A549 (cell line): ENCODE results near the gene LRRIQ1. TPM values are rescaled to one million over a fixed set of nuclear protein-coding genes. Genes with fewer than 3 reads are reported as not detected.
A peak's percentile ranks its signal among the peaks of the same experiment; 100 is the strongest.

Experiments used
- ATAC-seq, 2 experiments: fragments of 200-7000 bp in 1 of 2; fragments of >200 bp in 1 of 2; cut with Nextera tagmentation in 1 of 2; cut with Tn5 transposase in 1 of 2; 3 replicates each; pipeline versions ENCODE4 v1.8.0 to v1.9.1; 2018 to 2020; ENCODE audit warnings: mild to moderate bottlenecking in 1 of 2, moderate library complexity in 1 of 2
- CTCF ChIA-PET: fragments of 300-600 bp; sonication (Branson Sonifier 250); formaldehyde crosslinking; extraction: SDS; loops from one replicate; lab custom pipeline; 2021; ENCODE audit warnings: antibody characterized with exemption, inconsistent platforms; lab: Yijun Ruan, JAX
- POLR2A ChIA-PET: fragments of 350-600 bp; formaldehyde crosslinking; extraction: SDS; loops from one replicate; lab custom pipeline; 2021; ENCODE audit warnings: antibody characterized with exemption, inconsistent platforms; lab: Yijun Ruan, JAX
- DNase-seq, 2 experiments: peaks; one replicate each; pipeline versions ENCODE4 v3.0.0 to v3.0.0-alpha.2; 2011 to 2016; ENCODE audit warnings: low read depth in 1 of 2, low spot score in 1 of 2
- FAIRE-seq: peaks from 2 replicates; lab custom pipeline; 2011; peaks lifted over from hg19 to GRCh38; lab: Jason Lieb, UNC
- H3K27ac ChIP-seq, 2 experiments: fragments of >200 bp; sonication (Bioruptor Twin); formaldehyde crosslinking; 3 replicates each; pipeline ENCODE4 v1.5.1; 2016 to 2017
- H3K4me1 ChIP-seq: fragments of >200 bp; sonication (Bioruptor Twin); formaldehyde crosslinking; 3 replicates; pipeline ENCODE4 v1.6.1; 2016
- H3K4me2 ChIP-seq: fragments of >200 bp; sonication (Bioruptor Twin); formaldehyde crosslinking; 3 replicates; pipeline ENCODE4 v1.6.1; 2016
- H3K4me3 ChIP-seq: fragments of >200 bp; sonication (Bioruptor Twin); formaldehyde crosslinking; 3 replicates; pipeline ENCODE4 v1.5.1; 2016
- H3K9me3 ChIP-seq: fragments of >200 bp; sonication (Bioruptor Twin); formaldehyde crosslinking; 3 replicates; pipeline ENCODE4 v1.6.1; 2016
- E2F6 ChIP-seq: IDR thresholded peaks from 2 replicates; pipeline ENCODE4 v1.6.1; 2012; ENCODE audit warnings: low read depth, borderline replicate concordance
- EHMT2 ChIP-seq: fragments of 200-600 bp; sonication (generic); IDR thresholded peaks from 2 replicates; pipeline ENCODE4 v1.6.1; 2016; ENCODE audit warnings: antibody characterized with exemption, low read depth, mild to moderate bottlenecking, moderate library complexity
- GATA3 ChIP-seq: IDR thresholded peaks from 2 replicates; pipeline ENCODE4 v1.6.1; 2012; ENCODE audit warnings: borderline replicate concordance
- HES2 ChIP-seq: fragments of >200 bp; sonication (Bioruptor Twin); formaldehyde crosslinking; IDR thresholded peaks from 2 replicates; pipeline ENCODE4 v1.6.1; 2016
- HOXB13 ChIP-seq: fragments of 250-450 bp; sonication (Bioruptor Pico); IDR thresholded peaks from 2 replicates; pipeline ENCODE4 v1.5.0; 2020; ENCODE audit warnings: low read depth, mild to moderate bottlenecking, moderate library complexity
- KDM1A ChIP-seq: fragments of 200-600 bp; sonication (generic); IDR thresholded peaks from 2 replicates; pipeline ENCODE4 v1.6.1; 2016; ENCODE audit warnings: low read depth, mild to moderate bottlenecking
- KDM5A ChIP-seq: fragments of 200-600 bp; sonication (generic); IDR thresholded peaks from 2 replicates; pipeline ENCODE4 v1.6.1; 2016; ENCODE audit warnings: antibody characterized with exemption, mild to moderate bottlenecking
- MAFK ChIP-seq: fragments of 450-650 bp; IDR thresholded peaks from 2 replicates; pipeline ENCODE4 v1.6.1; 2014; ENCODE audit not compliant: partially characterized antibody
- MAX ChIP-seq: IDR thresholded peaks from 2 replicates; pipeline ENCODE4 v1.6.1; 2012
- MAZ ChIP-seq: fragments of 150-350 bp; IDR thresholded peaks from 2 replicates; pipeline ENCODE4 v1.6.1; 2014; ENCODE audit warnings: antibody characterized with exemption, low read depth, low read length, borderline replicate concordance
- NR3C1 ChIP-seq: fragments of >200 bp; sonication (Bioruptor Twin); formaldehyde crosslinking; IDR thresholded peaks from 3 replicates; pipeline ENCODE4 v1.6.1; 2017
- POLR2AphosphoS2 ChIP-seq: conservative IDR thresholded peaks from 2 replicates; pipeline ENCODE4 v1.6.1; 2012; ENCODE audit warnings: low read length, improper control_type of control experiment, inconsistent platforms
- RAD21 ChIP-seq, 2 experiments: fragments of >200 bp in 1 of 2; sonication (Bioruptor Twin) in 1 of 2; formaldehyde crosslinking in 1 of 2; IDR thresholded peaks in 1 of 2; conservative IDR thresholded peaks in 1 of 2; 2 replicates in 1 of 2; 3 replicates in 1 of 2; pipeline ENCODE4 v1.6.1; 2012 to 2018; ENCODE audit warnings: inconsistent platforms in 1 of 2
- RCOR1 ChIP-seq: fragments of 150-350 bp; IDR thresholded peaks from 2 replicates; pipeline ENCODE4 v1.6.1; 2014; ENCODE audit warnings: antibody characterized with exemption, low read length, low read depth
- RFX5 ChIP-seq: fragments of 450-650 bp; IDR thresholded peaks from 2 replicates; pipeline ENCODE4 v1.7.1; 2014; ENCODE audit warnings: antibody characterized with exemption, mild to moderate bottlenecking, moderate library complexity
- RNF2 ChIP-seq: fragments of 200-600 bp; sonication (generic); IDR thresholded peaks from 2 replicates; pipeline ENCODE4 v1.6.1; 2016; ENCODE audit warnings: low read depth, mild to moderate bottlenecking, antibody characterized with exemption, moderate library complexity, borderline replicate concordance
- SMC3 ChIP-seq: fragments of >200 bp; sonication (Bioruptor Twin); formaldehyde crosslinking; IDR thresholded peaks from 3 replicates; pipeline ENCODE4 v1.6.1; 2018; ENCODE audit warnings: inconsistent platforms
- WGBS: methylation state at CpG from one replicate; pipeline ENCODE4 v1.1.6; 2017; ENCODE audit errors: missing lambda C conversion rate; 5-methylcytosine and 5-hydroxymethylcytosine counted together
- polyA plus RNA-seq, 4 experiments: library from polyadenylated mRNA; depleted of rRNA in 3 of 4; stranded (reverse); fragments of >200 nt; fragmentation: RNase III in 1 of 4; extraction: RNeasy Plus Mini Kit Qiagen cat#74134 plus additional on column Dnase treatment in 1 of 4; gene quantifications; 2 replicates in 3 of 4; 3 replicates in 1 of 4; pipeline ENCODE4 v1.2.3, GENCODE V29; 2011 to 2017

Gene LRRIQ1
- polyA plus RNA-seq, 2 of the 4 experiments (the other 2 are of a cell fraction) = 1.4 to 3.7 TPM

GRCh38 chr12:85275374-85275773 lies 239.2 kb downstream of the LRRIQ1 start:
- ChIA-PET CTCF (no interaction called here), POLR2A (no interaction called here)
- Histone ChIP-seq H3K4me3 (no peak overlapping the region), H3K4me2 (0 out of 3 replicates have a peak overlapping the region, but pooled peaks have one; percentile 21), H3K4me1 (peaks cover 5% of the 10 kb centered on the region; the same call in 1 of the 3 replicates), H3K27ac (peak overlapping the region in 1 of 2 experiments; percentile 44; a peak in 2 of 6 replicates), H3K9me3 (no peaks in the 10 kb centered on the region)
- FAIRE-seq = no peak
- TF ChIP-seq EHMT2 (no peak), E2F6 (peak; percentile 65; the same call in 1 of the 2 replicates), MAX (peak; percentile 52; the same call in 1 of the 2 replicates)
- ATAC-seq = no peak
- WGBS = 24% methylated on average over 2 of the region's 2 CpGs
- peak in 1 of 2 experiments; percentile 38 for DNase-seq

- no peak overlapping the region for H3K4me2 ChIP-seq
- no peak for FAIRE-seq
- POLR2A ChIA-PET = no interaction called here
- no peak for DNase-seq
- no peak for TF ChIP-seq HOXB13
- no peak for TF ChIP-seq MAFK
- TF ChIP-seq GATA3 = no peak
- no peak for TF ChIP-seq E2F6
- TF ChIP-seq RNF2 = no peak
- no peak for TF ChIP-seq HES2
- no peak for TF ChIP-seq KDM1A
- TF ChIP-seq NR3C1 = no peak
- no peak for TF ChIP-seq RFX5
- TF ChIP-seq KDM5A = no peak
- TF ChIP-seq, all 56 proteins: peak for 0
- Histone ChIP-seq H3K9me3 (no peaks in the 10 kb centered on the region), H3K4me3 (no peak overlapping the region), H3K27ac (no peak overlapping the region), H3K4me1 (peaks cover 5% of the 10 kb centered on the region; the same call in 1 of the 3 replicates)
- no peak for ATAC-seq
- CTCF ChIA-PET = no interaction called here
- 23% methylated on average over 3 of the region's 3 CpGs for WGBS
Observed at GRCh38 chr12:85277191-85277590, 241.0 kb downstream of the LRRIQ1 start.

- Histone ChIP-seq H3K4me1 (peaks cover 5% of the 10 kb centered on the region; the same call in 1 of the 3 replicates), H3K27ac (no peak overlapping the region), H3K4me3 (no peak overlapping the region), H3K9me3 (no peaks in the 10 kb centered on the region), H3K4me2 (no peak overlapping the region)
- ChIA-PET POLR2A (no interaction called here), CTCF (interaction anchor here (1.2 to 1.3 kb wide), 2 partner anchors 28 to 404 kb away, joined by 3 read pairs; no protein-coding TSS in a partner anchor)
- no peak for ATAC-seq
- TF ChIP-seq RCOR1 (no peak), MAZ (no peak), POLR2AphosphoS2 (no peak), RAD21 (conservative IDR thresholded peaks at IDR 0.05 in 1 of 2, IDR thresholded peaks at IDR 0.05 in 1 of 2) (no peak), SMC3 (no peak), EHMT2 (no peak)
- 87% methylated on average over 30 of the region's 30 CpGs for WGBS
- no peak for DNase-seq
- FAIRE-seq = no peak
Observed at GRCh38 chr12:85277900-85278597, 241.9 kb downstream of the LRRIQ1 start.
